ENCODE data around the gene HSDL2. TPM values are rescaled to one million over a fixed set of nuclear protein-coding genes. Genes with fewer than 3 reads are reported as not detected.

HSDL2 gene
- total and polyA plus RNA-seq, 3 donors from 2014 or later = 23.0 to 36.0 (median 24.0) TPM

GRCh38 chr9:112493393-112494137 is 113.7 kb downstream of the HSDL2 start:
- intact Hi-C loops (cut with DNase I; ENCODE audit: low total_unique reads) = no loop called here
- Histone ChIP-seq H3K27ac (peak overlapping the region; percentile 69 to 80), H3K36me3 (ENCODE audit: low read depth, missing control alignments) (no peaks in the 10 kb centered on the region), H3K9me3 (no peaks in the 10 kb centered on the region), H3K4me3 (no peak overlapping the region), H3K4me1 (peaks cover 47% of the 10 kb centered on the region), H3K27me3 (no peaks in the 10 kb centered on the region)
- WGBS, 2 donors = 26 to 45% methylated on average over 1 of the region's 1 CpG
- TF ChIP-seq POLR2A (IDR thresholded peaks at IDR 0.05) (no peak), CTCF (IDR thresholded peaks at IDR 0.05) (no peak)
- DNase-seq = no peak

GRCh38 chr9:112494153-112494552 is 114.2 kb downstream of the HSDL2 start:
- Histone ChIP-seq H3K27ac (peak overlapping the region; percentile 34 to 80), H3K9me3 (no peaks in the 10 kb centered on the region), H3K36me3 (ENCODE audit: low read depth, missing control alignments) (no peaks in the 10 kb centered on the region), H3K4me3 (no peak overlapping the region), H3K27me3 (no peaks in the 10 kb centered on the region), H3K4me1 (peaks cover 43% of the 10 kb centered on the region)
- intact Hi-C loops (cut with DNase I; ENCODE audit: low total_unique reads) = no loop called here
- TF ChIP-seq POLR2A (IDR thresholded peaks at IDR 0.05) (no peak), CTCF (IDR thresholded peaks at IDR 0.05) (no peak)
- 88 to 100% methylated on average over 1 of the region's 1 CpG for WGBS, 2 donors
- DNase-seq = no peak

GRCh38 chr9:112495614-112496013 is 115.7 kb downstream of the HSDL2 start:
- Histone ChIP-seq H3K4me3 (no peak overlapping the region), H3K4me1 (peaks cover 43% of the 10 kb centered on the region), H3K27me3 (no peaks in the 10 kb centered on the region), H3K36me3 (ENCODE audit: low read depth, missing control alignments) (no peaks in the 10 kb centered on the region), H3K9me3 (no peaks in the 10 kb centered on the region), H3K27ac (peak overlapping the region in 1 of 2 donors; percentile 80)
- no peak for DNase-seq
- no peak for TF ChIP-seq CTCF (IDR thresholded peaks at IDR 0.05)
- WGBS, 2 donors = 78 to 84% methylated on average over 4 of the region's 4 CpGs
- intact Hi-C loops (cut with DNase I; ENCODE audit: low total_unique reads) = no loop called here

GRCh38 chr9:112496074-112496722 is 116.3 kb downstream of the HSDL2 start:
- no peak overlapping the region for H3K4me3 ChIP-seq
- H3K27me3 ChIP-seq = no peaks in the 10 kb centered on the region
- H3K36me3 ChIP-seq (ENCODE audit: low read depth, missing control alignments) = no peaks in the 10 kb centered on the region
- peaks cover 47% of the 10 kb centered on the region for H3K4me1 ChIP-seq
- no peak for DNase-seq
- intact Hi-C loops (cut with DNase I; ENCODE audit: low total_unique reads) = no loop called here
- 58 to 59% methylated on average over 3 of the region's 3 CpGs for WGBS, 2 donors
- peak overlapping the region; percentile 21 to 80 for H3K27ac ChIP-seq
- H3K9me3 ChIP-seq = no peaks in the 10 kb centered on the region
- TF ChIP-seq CTCF (IDR thresholded peaks at IDR 0.05) = no peak
- no peak for TF ChIP-seq POLR2A (IDR thresholded peaks at IDR 0.05)

All from testis (tissue), 3 donors.